Ishikawa (cell line): ENCODE measurements around the gene NR3C1.

Experiments
- CEBPB ChIP-seq: IDR thresholded peaks from 2 replicates; pipeline ENCODE4 v1.6.1; 2012
- CREB1 ChIP-seq: IDR thresholded peaks from 2 replicates; pipeline ENCODE4 v1.6.1; 2012; ENCODE audit warnings: low read depth
- EGR1 ChIP-seq: IDR thresholded peaks from 2 replicates; pipeline ENCODE4 v1.6.1; 2012
- EP300 ChIP-seq: IDR thresholded peaks from 2 replicates; pipeline ENCODE4 v1.6.1; 2012; ENCODE audit warnings: borderline replicate concordance
- FOXM1 ChIP-seq: IDR thresholded peaks from 2 replicates; pipeline ENCODE4 v1.6.1; 2012; ENCODE audit warnings: low read depth, borderline replicate concordance
- MAX ChIP-seq: IDR thresholded peaks from 2 replicates; pipeline ENCODE4 v1.6.1; 2012
- NFIC ChIP-seq: IDR thresholded peaks from 2 replicates; pipeline ENCODE4 v1.6.1; 2012
- RAD21 ChIP-seq: IDR thresholded peaks from 2 replicates; pipeline ENCODE4 v1.6.1; 2012; ENCODE audit warnings: low read depth
- REST ChIP-seq: IDR thresholded peaks from 2 replicates; pipeline ENCODE4 v1.6.1; 2012; ENCODE audit warnings: low read depth, mild to moderate bottlenecking
- TAF1 ChIP-seq: IDR thresholded peaks from 2 replicates; pipeline ENCODE4 v1.6.1; 2012; ENCODE audit warnings: low read depth, mild to moderate bottlenecking
- TCF12 ChIP-seq: IDR thresholded peaks from 2 replicates; pipeline ENCODE4 v1.6.1; 2012; ENCODE audit warnings: low read depth
- TEAD4 ChIP-seq: IDR thresholded peaks from 2 replicates; pipeline ENCODE4 v1.6.1; 2012
- USF1 ChIP-seq: IDR thresholded peaks from 2 replicates; pipeline ENCODE4 v1.6.1; 2012
- YY1 ChIP-seq: IDR thresholded peaks from 2 replicates; pipeline ENCODE4 v1.6.1; 2012; ENCODE audit warnings: low read depth
- ZBTB7A ChIP-seq: IDR thresholded peaks from 2 replicates; pipeline ENCODE4 v1.6.1; 2012; ENCODE audit warnings: low read depth

The NR3C1 gene

GRCh38 chr5:143251946-143252345 is 151.5 kb downstream of the NR3C1 start:
- TF ChIP-seq TEAD4 = no peak
- TF ChIP-seq NFIC = no peak
- no peak for TF ChIP-seq EGR1
- no peak for TF ChIP-seq CEBPB
- no peak for TF ChIP-seq USF1
- no peak for TF ChIP-seq CREB1
- TF ChIP-seq ZBTB7A = no peak
- no peak for TF ChIP-seq REST
- no peak for TF ChIP-seq EP300
- TF ChIP-seq TAF1 = no peak
- TF ChIP-seq RAD21 = no peak
- TF ChIP-seq TCF12 = no peak
- TF ChIP-seq YY1 = no peak
- TF ChIP-seq MAX = no peak
- no peak for TF ChIP-seq FOXM1

- TF ChIP-seq USF1 (no peak), YY1 (no peak), TEAD4 (no peak), EP300 (no peak), CREB1 (no peak), ZBTB7A (no peak), MAX (no peak), TCF12 (no peak), TAF1 (no peak), NFIC (no peak), RAD21 (no peak), REST (no peak), CEBPB (no peak), FOXM1 (no peak), EGR1 (no peak)
Measured at GRCh38 chr5:143251190-143251589, 152.3 kb downstream of the NR3C1 start.

- TF ChIP-seq YY1 (no peak), ZBTB7A (no peak)
Measured at GRCh38 chr5:143249851-143250250, 153.6 kb downstream of the NR3C1 start.

GRCh38 chr5:143248822-143249579 is 154.5 kb downstream of the NR3C1 start:
- TF ChIP-seq NFIC (no peak), CREB1 (no peak), TEAD4 (no peak), TCF12 (no peak), EP300 (no peak), YY1 (no peak), FOXM1 (no peak), USF1 (no peak), REST (no peak), RAD21 (no peak), EGR1 (no peak), TAF1 (no peak), CEBPB (no peak), ZBTB7A (no peak)
